Measurements from ENCODE around the gene TMBIM1.

The TMBIM1 gene

GRCh38 chr2:218292048-218293014 lies at the start of gene TMBIM1:
TSS of gene TMBIM1 (minus strand) at chr2:218292503. CDS start at chr2:218282141, 10,362 bp downstream.
- DNase-seq (ENCODE audit: low read depth, low spot score) = no peak

GRCh38 chr2:218341381-218341780 lies 49.1 kb upstream of the TMBIM1 start:
- DNase-seq (ENCODE audit: low read depth, low spot score) = no peak

- no peak for DNase-seq (ENCODE audit: low read depth, low spot score)
These were observed 48.4 kb upstream of the TMBIM1 start for GRCh38 chr2:218340656-218341055.

GRCh38 chr2:218334531-218334930 lies 42.2 kb upstream of the TMBIM1 start:
- DNase-seq (ENCODE audit: low read depth, low spot score) = no peak

GRCh38 chr2:218332920-218333645 lies 40.8 kb upstream of the TMBIM1 start:
- DNase-seq (ENCODE audit: low read depth, low spot score) = no peak

GRCh38 chr2:218332288-218332687 lies 40.0 kb upstream of the TMBIM1 start:
- DNase-seq (ENCODE audit: low read depth, low spot score) = no peak

- no peak for DNase-seq (ENCODE audit: low read depth, low spot score)
These were observed 39.4 kb upstream of the TMBIM1 start for GRCh38 chr2:218331745-218332144.

- DNase-seq (ENCODE audit: low read depth, low spot score) = no peak
These were observed 37.7 kb upstream of the TMBIM1 start for GRCh38 chr2:218329826-218330593.

GRCh38 chr2:218329027-218329825 lies 36.9 kb upstream of the TMBIM1 start:
- DNase-seq (ENCODE audit: low read depth, low spot score) = no peak

- no peak for DNase-seq (ENCODE audit: low read depth, low spot score)
These were observed 36.0 kb upstream of the TMBIM1 start for GRCh38 chr2:218328294-218328693.

GRCh38 chr2:218327451-218328210 lies 35.3 kb upstream of the TMBIM1 start:
- no peak for DNase-seq (ENCODE audit: low read depth, low spot score)

- DNase-seq (ENCODE audit: low read depth, low spot score) = no peak
These were observed 34.0 kb upstream of the TMBIM1 start for GRCh38 chr2:218326315-218326714.

- DNase-seq (ENCODE audit: low read depth, low spot score) = no peak
These were observed 33.4 kb upstream of the TMBIM1 start for GRCh38 chr2:218325566-218326160.

- DNase-seq (ENCODE audit: low read depth, low spot score) = no peak
These were observed 31.5 kb upstream of the TMBIM1 start for GRCh38 chr2:218323526-218324472.

- DNase-seq (ENCODE audit: low read depth, low spot score) = no peak
These were observed 30.6 kb upstream of the TMBIM1 start for GRCh38 chr2:218322768-218323525.

- DNase-seq (ENCODE audit: low read depth, low spot score) = no peak
These were observed 28.5 kb upstream of the TMBIM1 start for GRCh38 chr2:218320704-218321336.

- DNase-seq (ENCODE audit: low read depth, low spot score) = no peak
These were observed 27.6 kb upstream of the TMBIM1 start for GRCh38 chr2:218319813-218320365.

All from iPS DF 19.7 (cell line).